Activated CD4-positive, alpha-beta T cell treated with anti-CD3 and anti-CD28 coated beads for 48 hours (primary cell): ENCODE measurements around the gene PACSIN2.
"Not testable (repeated sequence)": the region's sequence is repeated elsewhere in the genome, so short reads cannot be mapped to it uniquely, and the experiment has no call there.

Experiments used
- DNase-seq: peaks from one replicate; pipeline ENCODE4 v3.0.0-alpha.2; 2020

The PACSIN2 gene

DNA sequence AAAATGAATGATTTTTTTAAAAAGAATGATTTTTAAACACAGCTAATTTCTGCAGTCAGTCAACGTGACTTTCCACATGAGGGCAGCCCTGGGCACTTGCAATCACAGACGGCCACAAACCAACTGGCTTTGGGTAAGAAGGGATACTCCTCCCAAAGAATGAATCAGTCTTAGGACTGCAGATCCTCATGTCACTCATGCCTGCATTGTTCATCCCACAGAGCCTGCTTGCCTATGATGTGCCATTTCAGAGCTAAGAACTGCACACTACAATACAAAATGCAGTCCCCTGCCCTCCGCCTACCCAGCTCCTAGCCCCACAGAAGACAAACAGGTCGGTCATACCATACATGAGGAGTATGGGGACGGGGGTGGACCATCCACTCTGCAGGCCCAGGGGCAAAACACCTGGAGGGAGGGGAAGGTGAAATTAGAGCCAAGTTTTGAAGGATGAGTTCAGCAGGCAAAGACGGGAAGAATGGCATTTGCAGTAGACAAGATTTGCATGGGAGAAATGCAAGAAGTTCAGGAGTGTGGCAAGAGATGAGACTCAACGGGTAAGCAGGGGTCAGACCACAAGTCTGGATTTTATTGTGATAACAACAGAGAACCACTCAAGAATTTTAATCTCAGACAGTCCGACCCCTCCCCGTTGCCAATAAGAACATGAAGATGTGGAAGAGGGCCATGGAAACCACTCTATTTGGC is 24.7 kb downstream of the PACSIN2 start:
- DNase-seq = no peak

DNA sequence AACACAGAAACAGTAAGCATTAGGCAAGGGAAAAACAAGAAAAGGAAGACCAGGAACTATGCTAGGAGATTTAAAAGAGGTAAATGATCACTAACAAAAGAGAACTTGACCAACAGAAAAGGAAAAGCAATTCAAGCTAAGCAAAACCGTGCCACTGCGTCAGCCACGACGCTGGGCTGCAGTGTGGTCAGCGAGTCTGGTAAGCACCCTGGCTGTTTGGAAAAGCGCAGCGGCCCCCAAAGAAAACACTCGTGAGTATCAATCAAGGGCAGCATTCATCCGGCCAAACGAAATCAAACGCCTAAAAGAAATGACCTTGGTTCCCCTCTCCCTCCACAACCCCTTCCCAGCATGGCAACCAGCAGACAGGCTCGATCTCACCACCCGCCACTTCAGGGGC is 28.8 kb downstream of the PACSIN2 start:
- DNase-seq = no peak

DNA sequence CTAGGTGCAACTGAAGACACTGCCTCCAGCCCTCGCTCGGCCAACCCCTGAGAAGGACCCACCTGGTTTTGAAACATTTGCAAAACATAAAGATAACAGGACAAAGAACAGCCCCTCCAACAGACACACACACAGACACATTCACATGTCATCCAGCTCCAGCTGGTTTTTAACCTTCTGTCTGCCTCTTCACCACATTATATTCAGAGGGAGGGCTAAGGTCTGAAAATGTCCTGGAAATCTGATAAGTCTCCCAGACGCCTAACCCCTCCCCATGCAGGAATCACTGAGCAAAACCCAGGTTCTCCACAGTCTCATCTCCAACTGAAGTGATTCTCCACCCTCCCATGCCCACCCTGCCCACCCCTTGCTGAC is 29.4 kb downstream of the PACSIN2 start:
- DNase-seq = no peak

DNA sequence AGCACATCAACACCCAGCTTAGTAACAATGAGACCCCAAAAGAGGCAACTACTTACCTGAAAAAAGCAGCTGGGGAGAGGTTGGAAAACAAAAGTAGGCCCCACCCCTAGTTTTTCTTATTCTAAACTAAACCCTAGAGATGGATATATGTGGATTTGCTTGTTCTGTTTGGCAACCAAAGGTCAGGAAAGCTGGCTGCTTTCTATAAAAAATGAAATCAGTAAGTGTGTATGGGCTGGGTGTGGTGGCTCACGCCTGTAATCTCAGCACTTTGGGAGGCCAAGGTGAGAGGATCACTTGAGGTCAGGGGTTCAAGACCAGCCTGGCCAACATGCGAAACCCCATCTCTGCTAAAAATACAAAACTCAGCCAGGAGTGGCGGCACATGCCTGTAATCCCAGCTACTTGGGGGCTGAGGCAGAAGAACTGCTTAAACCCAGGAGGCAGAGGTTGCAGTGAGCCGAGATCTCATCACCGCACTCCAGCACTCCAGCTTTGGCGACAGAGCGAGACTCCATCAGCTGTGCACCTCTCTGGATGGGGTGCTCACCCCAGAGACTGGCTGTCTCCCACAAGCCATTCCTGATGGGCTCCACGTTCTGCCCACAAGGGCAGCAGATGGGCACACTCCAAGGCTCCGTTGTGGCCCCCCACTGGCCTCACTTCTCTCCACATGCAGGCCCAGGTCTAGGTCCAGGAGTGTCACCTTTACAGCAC is 30.0 kb downstream of the PACSIN2 start:
- no peak for DNase-seq

- DNase-seq = no peak
Observed at GRCh38 chr22:42984397-42984796, 30.6 kb downstream of the PACSIN2 start.

DNA sequence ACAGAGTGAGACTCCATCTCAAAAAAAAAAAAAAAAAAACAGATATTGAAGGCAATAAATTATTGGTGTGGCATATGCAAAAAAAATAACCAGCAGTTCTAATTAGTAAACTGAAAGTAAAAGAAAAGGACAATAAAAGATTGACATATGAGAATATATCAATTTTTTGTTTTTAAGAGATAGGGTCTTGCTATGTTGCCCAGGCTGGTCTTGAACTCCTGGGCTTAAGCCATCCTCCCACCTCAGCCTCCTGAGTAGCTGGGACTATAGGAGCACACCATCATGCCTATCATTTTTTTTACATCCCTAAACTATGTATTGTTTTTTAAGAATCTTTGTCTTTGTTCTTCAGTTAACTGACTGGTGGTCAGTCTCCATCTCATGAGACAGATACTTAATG is 31.5 kb downstream of the PACSIN2 start:
- no peak for DNase-seq

DNA sequence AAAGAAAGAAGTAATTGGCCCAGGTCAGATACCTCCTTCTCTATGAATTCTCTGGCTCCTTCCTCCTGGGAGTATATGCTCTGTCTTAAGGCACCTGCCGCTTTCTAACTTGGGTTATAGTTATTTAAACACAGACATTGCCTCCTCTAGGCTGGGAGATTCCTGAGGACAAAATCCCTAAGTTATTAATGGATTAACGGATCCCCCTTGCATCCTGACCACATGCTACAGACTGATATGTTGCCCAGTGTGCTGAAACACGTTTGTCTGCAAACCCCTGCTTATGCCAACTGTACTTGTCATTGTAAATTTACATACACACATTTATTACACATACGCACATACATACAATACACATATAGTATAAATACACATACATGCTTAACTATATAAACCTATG is 35.3 kb downstream of the PACSIN2 start:
- no peak for DNase-seq

DNA sequence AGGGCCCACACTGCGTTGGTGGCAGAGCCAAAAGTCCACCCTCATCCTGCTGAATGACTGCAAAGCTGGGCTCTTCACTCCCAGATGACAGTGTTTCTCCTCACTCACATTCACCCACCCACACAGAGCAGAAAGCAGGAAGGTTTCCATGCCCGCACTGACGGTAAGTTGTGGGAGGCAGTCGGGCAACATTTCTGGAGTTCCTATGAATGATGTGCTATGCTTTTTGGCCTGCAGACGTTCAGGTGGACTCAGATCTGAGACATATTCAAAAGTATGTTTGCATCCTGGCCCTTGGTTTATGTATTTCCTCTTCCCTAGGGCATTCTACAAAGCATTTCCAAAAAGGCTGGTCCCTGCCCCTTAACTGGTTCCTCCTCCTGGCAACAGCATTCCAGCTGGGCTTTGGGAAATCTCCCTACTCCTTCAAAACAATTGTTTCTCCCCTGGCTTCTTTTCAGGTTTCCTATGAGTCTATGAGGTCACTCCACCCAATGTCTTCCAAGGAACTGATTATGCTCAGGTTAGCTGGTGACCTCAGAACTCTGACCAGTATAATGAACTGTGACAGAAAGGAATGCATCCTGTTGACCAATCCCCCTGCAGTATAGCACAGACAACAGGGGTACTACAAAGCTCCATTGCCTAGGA is 36.4 kb downstream of the PACSIN2 start:
- DNase-seq = no peak

GRCh38 chr22:42977569-42977968 is 37.4 kb downstream of the PACSIN2 start:
- no peak for DNase-seq

DNA sequence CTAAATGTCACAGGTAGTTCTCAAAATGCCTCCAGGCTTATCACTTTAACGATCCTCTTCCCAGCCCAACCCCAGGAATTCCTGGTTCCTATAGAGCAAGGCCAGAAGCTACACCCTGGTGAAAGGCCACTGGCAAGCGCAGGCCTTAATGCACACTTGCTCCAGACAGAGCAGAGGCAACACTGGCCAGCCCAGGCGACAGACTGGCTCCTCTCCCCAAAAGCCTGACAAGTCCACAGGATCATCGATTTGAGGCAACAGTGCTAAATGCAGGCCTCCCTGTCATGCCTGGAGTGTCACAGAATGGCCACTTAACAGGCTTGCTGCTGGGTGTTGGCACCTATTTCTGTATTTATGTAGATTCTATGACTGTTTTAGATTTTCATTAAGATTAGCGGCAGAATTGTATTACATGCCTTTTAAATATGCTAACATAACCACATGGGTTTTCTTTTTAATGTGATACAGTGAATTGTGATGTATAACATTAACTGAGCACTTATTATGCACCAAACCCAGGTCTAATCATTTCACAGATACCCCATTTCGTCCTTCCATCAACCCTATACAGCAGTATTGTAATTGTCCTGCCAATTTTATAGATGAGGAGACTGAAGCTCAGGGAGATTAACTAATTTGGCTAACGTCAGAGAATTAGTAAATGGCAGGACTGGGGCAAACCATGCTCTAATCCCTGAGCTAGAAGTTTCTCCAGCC is 38.6 kb downstream of the PACSIN2 start:
- DNase-seq = no peak

- no peak for DNase-seq
Observed at GRCh38 chr22:42974223-42974622, 40.7 kb downstream of the PACSIN2 start.

DNA sequence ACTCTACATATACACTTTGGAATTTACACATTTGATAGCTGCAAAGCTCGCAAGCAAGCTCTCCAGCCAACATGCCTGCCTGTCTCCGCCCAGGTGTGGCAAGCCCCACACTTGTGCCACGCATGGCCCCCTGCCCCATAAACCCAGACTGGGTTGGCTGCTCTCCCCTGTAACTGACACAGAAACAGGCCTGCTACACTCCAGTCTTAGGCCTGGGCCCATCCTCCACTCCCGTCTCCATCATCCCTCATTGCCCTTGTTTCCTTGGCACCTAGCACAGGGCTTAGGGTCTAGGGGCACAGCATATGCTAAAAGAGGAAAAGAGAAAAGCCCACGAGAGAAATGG is 41.4 kb downstream of the PACSIN2 start:
- DNase-seq = no peak

DNA sequence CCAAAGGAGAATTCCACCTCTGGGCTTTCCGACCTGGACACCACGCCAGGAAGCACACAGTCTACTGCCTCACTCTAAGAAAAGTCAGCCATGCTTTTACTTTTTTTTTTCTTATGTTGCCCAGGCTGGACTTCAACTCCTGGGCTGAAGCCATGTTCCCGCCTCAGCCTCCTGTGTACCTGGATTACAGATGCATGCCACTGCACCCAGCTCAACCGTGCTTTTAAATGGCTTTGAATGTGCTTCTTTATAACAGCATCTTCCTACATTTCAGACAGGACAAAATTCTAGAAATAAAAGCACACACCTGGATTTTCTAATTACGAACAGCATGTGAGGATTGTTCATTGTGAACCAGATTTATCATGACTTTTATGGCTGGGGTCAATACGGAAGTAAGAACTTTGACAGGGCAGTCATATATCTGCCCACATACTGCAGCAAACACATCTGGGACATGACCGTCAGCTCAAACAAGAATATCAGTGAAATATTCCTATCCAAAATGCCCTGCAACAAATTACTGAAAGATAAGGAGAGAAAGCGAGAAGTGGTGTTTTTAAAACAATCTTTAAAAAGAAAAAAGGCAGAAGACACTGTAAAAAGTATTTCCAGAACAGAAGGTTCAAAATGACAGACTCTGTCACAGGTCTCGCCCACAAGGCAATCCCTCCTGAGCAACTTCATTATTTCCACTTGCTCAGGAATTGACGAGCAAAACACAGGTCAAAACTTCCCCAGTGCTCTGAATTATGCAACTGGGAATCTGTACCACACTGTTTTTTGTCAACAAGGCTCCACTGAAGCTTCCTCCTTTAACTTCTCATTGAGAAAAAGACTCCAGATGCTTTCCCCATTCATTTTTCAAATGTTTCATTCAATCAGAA is 42.1 kb downstream of the PACSIN2 start:
- no peak for DNase-seq

DNA sequence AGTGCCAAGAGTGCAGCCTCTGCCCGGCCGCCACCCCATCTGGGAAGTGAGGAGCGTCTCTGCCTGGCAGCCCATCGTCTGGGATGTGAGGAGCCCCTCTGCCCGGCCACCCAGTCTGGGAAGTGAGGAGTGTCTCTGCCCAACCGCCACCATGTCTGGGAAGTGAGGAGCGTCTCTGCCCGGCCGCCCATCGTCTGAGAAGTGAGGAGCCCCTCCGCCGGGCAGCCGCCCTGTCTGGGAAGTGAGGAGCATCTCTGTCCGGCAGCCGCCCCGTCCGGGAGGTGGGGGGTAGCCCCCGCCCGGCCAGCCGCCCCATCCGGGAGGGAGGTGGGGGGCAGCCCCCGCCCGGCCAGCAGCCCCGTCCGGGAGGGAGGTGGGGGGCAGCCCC is 43.5 kb downstream of the PACSIN2 start:
- DNase-seq = not testable (repeated sequence)

GRCh38 chr22:42970029-42970428 is 44.9 kb downstream of the PACSIN2 start:
- peak; percentile 13 for DNase-seq

- DNase-seq = no peak
Observed at GRCh38 chr22:42969348-42969975, 45.5 kb downstream of the PACSIN2 start.

- no peak for DNase-seq
Observed at GRCh38 chr22:42967933-42968332, 47.0 kb downstream of the PACSIN2 start.

DNA sequence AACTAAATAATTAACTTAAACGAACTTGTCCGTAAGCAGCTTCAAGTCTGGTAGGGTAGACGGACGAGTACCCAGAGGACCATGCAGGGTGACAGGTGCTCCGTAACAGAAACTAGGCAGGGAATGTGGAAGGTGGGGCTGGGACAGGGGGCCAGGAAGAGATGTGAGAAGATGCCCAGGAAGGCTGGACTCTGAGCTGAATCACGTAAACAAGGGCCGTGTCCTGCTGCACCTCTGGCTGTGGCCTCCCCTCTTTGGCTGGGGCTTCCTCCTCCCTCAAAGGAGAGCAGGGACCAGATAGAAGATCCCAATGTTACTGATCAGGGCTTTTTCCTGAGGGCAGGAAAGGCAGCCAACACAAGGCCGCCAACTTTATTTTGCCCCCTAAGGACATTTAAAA is 47.9 kb downstream of the PACSIN2 start:
- DNase-seq = no peak

- no peak for DNase-seq
Observed at GRCh38 chr22:42966497-42966896, 48.5 kb downstream of the PACSIN2 start.

DNA sequence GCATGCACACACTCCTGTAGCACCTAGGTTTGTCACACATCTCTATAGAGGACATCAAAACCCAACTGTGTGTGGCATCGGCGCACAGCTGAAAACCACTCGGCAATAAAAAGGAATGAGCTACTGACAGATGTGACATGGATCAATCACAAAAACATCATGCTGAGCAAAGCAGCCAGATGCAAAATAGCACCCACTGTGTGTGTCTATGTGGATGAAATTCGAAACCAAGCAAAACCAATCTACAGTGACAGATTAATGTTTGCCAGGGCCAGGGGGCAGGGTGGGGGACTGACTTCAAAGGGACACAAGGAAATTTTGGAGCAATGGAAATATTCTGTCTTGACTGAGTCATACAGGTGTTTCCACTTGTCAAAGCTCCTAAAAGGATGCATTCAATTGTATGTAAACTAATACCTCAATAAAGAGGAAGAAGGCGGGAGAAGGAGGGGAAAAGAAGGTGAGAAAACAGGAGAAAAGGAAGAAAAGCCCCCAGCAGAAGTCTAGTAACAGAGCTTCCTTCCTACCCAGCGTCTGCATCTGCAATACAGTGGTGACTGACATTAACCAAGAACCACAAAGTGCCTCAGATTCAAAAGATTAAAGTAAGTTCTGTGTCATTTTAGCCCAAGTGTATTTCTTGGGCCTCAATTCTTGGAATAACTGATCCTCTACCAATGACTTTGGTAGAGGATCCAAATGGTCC is 49.8 kb downstream of the PACSIN2 start:
- DNase-seq = peak; percentile 29

DNA sequence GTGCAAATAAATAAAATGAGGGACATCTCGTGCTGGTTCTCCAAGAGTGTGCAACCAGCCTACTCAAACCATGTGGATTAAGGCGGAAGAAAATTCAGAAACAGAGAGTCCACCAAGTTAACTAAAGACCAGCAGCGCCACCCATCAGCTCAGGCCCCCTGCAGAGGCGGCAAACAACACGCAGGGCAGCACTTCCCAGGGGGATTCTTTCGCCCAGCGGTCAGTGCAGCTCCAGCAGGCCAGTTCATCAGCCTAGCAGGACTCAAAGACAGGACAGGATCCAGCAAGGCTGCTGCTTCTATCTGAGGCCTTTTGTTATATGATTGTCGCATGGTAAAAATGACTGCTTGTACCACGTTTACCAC is 51.7 kb downstream of the PACSIN2 start:
- DNase-seq = no peak
